NCI-H1436 treated with DMSO at 0.1 percent for 48 hours (cell line): ENCODE data around the gene CLOCK.

Source experiments
- DNase-seq: peaks from one replicate; lab custom pipeline; 2025; lab: John Stamatoyannopoulos, UW

Gene CLOCK

GRCh38 chr4:55381502-55381901, 165.2 kb downstream of the CLOCK start:
- DNase-seq, result no peak

- no peak for DNase-seq
Observed at GRCh38 chr4:55380576-55380975, 166.1 kb downstream of the CLOCK start.

- DNase-seq, result no peak
Observed at GRCh38 chr4:55378617-55379467, 167.9 kb downstream of the CLOCK start.
